HG03060 (cell line): ENCODE results near the gene MPND.

Experiments used
- ATAC-seq: cut with Tn5 transposase; IDR thresholded peaks from one replicate; pipeline ENCODE4 v1.9.1; 2021; ENCODE audit warnings: low read depth, moderate number of reproducible peaks; ENCODE audit not compliant: unreplicated experiment

Gene MPND

DNA sequence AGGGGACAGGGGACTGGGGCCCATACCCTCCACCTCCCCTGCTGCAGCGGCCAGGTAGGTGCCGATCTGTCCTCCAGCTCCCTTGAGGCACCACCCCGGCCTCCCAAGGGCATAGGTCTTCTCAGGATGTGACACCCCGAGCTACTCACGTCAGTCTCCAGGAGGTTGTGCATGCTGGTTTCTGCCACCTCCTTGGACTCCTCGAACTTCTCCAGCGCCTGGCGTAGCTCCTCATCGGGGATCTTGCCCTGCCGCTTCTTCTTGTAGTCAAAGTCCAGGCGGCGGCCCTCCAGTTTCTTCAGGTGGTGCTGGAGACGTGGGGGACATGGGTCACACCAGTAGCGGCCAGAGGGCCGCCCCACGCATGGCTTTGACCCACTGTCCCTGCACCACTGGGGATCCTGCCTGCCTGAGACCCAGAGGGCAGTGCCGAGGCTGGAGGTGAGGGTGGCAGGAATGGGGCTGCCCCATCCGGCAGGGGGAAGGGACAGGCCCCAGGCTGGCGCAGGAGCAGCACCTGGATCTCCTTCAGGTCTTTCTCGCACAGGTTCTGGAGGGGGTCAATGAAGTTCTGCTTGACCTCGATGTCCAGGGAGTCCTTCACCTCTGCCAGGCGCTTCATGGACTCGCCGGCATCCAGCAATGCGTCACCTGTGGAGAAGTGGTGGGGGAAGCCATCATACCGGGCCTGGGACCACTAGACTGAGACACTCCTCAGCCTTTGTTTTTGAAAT, 20.4 kb downstream of the MPND start:
- ATAC-seq, result no peak

DNA sequence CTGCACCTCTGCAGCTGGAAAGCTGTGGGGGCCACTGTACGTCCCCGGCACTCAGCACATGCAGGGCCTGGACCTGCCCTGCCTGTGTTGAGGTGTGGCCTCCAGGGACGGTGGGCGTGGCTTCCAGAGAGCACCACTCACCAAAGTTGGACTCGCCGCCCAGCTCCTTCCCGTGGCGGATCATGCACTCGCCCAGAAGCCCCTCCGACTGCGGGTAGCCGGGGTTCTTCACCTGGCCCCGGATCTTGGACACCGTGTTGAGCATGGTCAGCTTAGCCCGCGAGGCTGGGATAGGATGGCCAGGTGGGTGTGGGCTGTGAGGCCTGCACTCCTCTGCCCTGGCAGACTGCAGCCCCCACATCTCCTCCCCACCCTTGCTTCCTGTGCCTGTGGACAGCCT, 22.0 kb downstream of the MPND start:
- ATAC-seq, result no peak

DNA sequence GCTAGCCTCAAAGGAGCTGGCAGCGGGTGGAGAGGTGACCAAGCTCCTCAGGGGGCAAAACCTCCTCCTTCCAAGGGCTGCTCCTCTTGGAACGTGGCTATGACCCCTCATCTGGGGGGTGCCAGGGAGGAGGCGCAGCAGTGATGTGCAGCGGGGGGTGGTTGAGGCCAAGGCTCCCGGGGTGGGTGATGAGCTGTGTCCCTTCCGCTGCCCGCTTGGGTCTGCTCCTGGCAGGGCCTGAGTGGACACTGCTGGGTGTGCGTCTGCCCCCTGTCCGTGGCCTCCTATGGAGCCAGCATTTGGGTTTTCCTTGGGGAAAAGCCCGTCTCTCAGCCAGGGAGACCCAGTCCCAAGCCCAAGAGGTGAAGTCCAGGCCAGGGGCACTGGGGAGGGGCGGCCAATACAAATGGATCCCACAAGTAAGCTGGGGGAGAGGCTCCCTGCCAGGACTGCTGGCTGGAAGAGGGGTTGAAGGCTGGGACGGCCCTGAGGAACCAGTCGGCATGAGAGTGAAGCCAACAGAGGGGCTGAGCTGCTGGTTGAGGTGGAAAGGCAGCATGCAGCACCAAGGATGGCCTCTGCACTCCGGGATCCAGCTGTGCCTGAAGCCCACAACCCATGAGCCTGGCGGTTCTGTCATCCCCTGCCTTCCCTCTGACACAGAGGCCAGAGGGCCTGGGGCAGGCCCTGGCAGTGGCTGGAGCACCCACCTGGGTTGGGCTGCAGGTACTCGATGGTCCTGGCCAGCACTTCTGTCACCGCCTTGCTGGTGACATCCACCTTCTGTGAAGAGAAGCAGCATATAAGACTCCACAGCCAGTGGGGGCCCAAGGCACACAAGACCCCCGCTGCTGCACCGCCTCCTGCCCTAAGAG, 22.7 kb downstream of the MPND start:
- ATAC-seq, result no peak

DNA sequence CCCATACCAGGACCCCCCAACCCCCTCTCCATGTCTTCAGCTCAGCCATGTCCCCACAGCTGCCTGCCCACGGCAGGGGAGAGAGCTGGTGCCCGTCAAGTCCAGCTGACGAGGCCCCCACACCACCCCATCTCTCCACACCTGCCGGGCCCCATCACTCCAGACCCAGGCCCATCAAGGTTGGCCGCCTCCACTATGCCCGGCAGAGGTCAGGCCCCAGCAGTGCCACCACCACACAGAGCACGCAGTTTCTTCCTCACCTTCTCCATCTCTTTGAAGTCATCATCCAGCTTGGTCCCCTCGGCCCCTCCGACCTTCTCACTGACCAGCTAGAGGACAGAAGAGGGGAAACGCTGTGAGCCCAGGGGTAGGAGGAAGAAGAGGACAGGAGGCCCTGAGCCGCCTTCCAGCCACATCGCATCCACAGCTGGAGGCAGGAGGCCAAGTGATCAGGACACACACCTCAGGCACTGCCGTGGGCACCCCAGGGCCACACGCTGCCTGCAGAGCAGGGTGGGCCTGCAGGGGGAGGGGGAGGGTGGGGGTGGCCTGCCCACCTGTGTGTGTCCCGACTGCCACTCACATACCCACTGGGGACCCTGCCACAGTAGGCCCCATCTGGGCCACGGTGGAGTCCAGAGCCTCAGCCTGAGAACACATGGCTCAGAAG, 23.4 kb downstream of the MPND start:
- ATAC-seq, result no peak

DNA sequence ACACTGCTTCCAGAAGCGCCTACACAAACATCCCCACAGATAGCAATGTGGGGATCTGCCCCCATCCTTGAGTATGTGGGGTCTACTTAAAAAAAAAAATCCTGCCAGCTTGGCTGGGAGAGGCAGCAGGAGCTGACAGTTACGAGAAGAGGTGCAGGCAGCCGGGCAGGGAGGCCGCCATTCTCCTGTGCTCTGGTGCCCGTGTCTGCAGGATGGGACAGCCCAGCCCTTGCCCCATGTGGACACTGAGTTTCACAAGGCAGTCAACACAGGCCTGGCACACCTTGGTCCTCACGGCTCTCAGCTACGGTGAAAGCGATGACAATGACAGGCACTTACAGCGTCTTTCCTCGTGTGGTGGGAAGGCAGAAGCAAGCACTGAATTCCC, 24.0 kb downstream of the MPND start:
- no peak for ATAC-seq

DNA sequence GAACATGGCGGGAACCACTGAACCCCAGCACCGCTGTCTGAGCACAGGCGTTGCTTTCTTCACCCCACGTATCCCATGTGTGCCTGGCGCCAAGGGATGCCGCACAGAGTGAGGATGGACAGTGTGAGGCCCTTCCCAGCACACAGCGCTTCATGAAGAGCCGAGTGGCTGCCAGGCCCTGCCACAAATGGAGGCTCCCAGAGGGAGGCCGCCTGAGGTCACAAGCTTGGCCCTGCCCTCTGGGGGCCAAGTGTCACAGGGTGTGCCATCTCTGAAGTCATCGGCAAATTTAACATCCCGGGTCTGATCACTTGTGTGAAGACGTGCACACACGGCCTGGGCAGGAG, 24.4 kb downstream of the MPND start:
- no peak for ATAC-seq

DNA sequence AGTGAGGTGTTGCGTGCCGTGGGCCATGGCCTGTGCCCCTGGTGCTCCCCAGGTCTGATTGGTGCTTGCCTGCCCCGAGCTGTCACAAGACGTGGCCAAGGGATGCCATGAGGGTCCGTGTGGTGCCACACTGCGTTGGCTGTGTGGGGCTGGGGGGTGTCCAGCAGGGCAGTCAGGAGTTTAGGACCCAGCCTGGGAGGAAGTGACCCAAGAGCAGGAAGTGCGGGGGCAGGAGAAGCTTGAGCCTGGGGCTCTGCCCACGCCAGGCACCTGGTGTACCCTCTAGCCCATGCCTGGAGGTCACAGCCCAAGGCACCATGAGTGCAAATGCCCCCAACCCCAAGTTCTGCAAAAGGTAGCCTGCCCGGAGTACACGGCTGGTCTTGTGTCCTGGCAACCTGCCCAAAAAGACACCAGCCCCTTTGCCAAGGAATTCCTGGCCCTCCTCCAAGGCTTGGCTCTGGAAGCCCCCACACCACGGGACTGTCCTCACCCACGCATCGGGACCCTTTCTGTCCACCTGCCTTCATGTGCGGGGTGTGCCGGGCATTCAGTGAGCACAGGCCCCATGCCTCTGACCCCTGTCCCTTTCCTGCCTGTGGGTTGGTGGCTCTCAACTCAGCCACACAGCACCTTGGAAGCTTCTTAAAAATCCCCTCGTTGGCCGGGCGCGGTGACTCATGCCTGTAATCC, 24.9 kb downstream of the MPND start:
- ATAC-seq, result no peak

DNA sequence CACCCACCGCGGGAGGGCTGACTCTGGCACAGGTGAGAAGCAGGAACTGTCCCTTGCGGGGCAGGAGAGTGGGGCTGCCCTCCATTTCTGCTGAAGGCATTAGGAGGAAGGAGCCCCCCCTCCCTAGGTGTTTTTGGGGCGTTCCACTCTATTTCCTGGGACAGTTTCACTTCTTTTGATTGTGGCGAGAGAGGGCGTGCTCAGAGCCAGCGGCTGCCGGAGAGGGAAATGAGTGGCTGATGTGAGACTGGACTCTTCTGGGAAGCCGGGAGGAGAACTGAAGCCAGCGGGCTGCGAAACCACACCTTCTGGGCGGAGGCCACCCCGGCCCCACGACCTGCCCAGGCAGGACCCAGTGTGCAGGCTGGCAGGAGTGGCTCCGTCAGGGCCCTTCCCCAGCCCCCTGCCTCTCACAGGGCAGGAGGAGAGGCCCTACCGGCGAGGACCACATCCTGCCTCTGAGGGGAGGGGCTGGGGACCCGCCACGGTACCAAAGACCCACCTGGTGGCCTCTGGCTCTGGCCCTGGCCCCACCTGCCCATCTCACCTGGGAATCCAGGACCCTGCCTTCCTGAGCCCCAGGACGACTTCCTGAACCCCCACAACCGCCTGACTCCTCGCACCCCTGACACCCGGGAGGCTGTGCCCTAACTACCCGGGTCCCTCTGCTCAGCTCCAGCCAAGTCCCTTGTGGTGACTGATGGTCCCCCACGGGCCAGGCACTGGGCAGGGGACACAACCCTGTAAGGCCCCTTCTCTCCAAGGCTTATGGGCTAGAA, 25.9 kb downstream of the MPND start:
- ATAC-seq, result peak; percentile 34

DNA sequence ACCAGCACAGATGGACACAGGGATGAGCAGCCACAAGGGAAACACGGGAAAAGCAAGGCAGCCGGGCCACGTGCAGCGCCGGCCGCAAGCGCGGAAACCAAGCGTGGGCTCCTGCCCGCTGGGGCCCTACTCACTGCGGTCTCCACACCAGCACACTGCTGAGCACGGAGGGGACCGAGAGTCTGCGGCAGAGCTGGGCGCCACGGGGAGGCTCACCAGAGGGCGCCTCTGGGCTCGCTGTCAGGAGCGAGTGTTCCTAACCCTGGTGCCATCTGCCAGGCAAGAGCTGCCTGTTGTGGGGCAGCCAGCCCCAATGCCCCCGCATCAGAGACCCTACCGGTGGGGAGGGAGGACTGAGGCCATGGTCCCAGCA, 26.5 kb downstream of the MPND start:
- ATAC-seq, result no peak

DNA sequence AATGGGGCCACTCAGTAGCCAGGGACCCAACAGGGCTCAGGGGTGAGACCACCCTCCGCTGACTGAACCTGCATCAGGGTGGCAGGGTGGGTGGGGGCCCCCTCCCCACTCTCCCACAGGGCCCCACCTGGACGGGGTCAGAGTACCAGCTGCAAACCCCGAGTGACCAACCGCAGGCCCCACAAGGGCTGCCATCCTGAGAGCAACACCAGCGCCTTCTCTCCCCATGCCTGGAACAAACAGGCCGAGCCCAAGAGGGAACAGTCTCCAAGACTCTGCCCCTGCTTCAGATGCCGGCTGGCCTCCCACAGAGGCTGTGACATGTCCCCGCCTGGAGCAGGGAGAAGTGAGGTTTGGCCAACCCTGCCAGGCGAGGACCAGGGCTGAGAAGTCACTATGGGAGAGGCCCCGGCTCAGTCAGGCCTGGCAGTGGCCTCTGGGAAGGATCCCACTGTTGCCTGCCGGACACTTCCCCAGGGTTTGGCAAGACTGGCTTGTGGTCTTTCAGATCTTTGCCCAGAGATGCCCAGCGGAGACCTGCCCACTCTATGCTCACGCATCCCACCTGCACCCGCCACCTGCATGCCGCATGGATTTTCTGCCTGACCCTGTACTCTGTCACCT, 27.2 kb downstream of the MPND start:
- ATAC-seq, result no peak

DNA sequence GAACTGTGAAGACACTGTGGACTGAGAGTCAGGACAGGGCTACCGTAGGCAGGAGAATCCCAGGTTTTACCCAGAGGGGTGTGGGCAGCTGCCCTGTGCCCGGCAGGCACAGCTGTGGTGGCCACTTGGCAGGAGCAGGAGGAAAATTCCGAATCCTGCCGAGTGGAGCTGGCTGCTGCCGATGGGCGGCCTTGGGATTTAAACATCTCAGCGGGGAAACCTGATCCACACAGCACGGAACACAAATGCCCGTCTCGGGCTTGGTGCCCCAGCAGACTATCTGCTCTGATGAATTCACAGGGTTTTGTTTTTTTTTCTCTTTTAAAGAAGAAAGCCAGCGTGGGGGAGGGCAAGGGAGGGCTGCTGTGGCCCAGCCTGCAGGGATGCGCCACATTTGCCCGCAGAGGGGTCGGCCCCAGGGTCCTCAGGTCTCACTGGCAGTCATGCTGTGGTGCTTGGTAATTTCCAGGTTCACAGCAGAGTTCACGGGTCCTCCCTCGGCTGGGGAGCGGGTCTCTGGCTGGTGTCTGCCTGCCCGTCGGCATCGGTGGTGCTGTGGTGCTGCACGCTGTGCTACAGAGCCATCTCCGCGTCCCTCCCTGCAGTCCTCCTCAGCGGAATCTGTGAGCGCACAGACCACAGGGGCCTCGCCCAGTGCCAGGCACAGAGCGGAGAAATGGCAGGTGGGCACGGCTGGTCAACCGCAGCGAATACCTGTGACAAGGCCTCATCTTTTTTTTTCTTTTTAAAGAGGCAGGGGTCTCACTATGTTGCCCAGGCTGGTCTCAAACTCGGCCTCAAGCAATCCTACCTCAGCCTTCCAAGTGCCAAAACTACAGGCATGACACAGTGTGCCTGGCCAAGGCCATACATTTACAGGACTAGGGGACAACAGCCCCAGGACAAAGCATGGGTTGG, 28.1 kb downstream of the MPND start:
- no peak for ATAC-seq

DNA sequence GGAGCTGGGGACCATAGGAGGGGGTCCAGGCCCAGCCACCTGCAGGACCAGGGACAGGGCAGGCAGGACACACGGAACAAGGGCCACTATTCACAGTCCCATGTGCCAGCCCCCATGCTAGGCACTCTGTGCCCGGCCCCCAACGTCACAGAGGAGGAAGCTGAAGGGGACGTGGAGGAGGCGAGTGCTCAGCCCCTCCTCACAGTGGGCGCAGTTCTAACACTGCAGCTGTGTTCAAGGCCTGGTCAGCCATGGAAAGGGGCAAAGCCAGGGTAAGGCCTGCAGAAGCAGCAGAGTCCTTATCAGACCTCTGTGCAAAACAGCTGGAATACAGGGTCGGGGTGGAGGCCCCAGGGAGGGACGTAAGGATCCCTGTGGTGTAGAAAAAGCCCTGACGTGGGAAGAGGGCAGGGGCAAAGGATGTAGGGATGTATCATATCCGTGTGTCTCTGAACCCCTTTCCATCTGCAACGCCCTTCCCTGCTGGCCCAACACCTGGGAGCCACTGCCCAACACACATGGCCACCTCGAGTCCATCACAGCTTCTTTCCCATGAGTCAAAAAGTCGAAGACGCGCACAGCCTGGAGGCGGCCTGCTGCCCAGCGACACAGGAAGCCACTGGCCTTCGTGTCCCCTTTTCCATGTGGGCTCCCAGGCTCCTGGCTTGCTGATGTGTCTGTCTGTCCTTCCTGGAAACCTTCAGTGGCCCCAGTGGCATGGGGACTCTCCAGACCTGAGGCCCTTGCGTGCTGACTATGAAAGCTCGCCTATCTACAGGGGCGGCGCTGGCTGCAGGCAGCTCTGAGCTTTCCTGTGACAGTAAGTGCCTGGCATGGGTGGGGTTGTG, 29.0 kb downstream of the MPND start:
- ATAC-seq, result no peak

DNA sequence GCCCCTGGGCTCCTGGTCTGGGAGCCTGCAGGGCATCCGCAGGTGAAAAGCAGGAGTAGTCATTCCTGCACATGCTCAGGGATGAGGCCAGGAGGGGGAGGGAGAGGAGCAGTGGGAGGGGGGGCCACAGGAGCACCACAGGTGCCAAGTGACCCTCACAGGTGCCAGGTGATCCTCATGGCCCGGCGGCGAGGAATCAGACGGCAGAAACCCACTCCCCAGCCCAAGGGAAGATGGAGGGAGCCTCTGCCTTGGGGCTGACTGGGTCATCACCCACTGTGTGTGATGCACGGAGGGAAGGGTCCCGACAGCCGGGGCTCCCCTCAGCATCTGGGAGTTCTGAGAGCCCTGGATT, 29.6 kb downstream of the MPND start:
- no peak for ATAC-seq

DNA sequence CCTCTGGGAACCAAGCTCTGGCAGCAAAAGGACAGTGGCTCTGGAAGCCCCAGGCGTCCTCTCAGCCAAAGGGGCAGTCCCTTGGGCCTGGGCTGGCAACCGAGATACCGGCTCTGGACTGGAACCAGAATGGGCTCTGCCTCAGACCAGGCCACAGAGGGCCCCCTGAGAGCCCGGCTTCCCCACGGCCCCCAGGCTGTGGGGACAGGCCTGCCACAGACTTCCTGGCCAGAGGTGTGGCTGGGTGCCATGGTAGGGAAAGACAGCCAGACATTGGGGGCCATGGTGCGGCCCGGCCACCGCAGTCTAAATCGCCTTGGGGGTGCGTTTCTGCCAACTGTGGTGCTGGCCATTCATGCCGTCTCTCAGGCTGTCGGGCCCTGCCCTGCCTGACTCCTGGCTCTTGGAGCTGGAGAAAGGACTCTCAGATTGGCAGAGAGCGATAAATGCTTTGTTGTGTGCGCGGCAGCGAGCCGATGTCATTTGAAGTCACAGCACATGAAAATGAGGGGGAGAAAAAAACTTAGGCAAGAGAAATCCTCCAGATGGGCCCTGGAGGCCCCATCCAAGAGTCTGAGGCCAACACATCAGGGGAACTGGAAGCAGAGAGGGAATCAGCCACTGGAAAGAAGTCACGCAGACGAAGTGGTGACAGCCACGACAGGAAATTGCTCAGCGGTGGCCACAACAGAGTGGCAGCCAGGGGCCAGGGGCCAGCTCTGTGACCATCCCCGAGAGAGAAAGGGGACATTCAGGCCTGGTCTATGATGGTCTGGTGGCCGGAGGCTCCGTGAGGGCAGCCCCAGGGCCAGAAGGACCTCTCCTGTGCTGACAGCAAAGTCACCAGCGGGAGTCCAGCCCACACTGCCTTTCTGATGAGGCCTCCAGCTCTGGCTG, 30.5 kb downstream of the MPND start:
- ATAC-seq, result no peak

DNA sequence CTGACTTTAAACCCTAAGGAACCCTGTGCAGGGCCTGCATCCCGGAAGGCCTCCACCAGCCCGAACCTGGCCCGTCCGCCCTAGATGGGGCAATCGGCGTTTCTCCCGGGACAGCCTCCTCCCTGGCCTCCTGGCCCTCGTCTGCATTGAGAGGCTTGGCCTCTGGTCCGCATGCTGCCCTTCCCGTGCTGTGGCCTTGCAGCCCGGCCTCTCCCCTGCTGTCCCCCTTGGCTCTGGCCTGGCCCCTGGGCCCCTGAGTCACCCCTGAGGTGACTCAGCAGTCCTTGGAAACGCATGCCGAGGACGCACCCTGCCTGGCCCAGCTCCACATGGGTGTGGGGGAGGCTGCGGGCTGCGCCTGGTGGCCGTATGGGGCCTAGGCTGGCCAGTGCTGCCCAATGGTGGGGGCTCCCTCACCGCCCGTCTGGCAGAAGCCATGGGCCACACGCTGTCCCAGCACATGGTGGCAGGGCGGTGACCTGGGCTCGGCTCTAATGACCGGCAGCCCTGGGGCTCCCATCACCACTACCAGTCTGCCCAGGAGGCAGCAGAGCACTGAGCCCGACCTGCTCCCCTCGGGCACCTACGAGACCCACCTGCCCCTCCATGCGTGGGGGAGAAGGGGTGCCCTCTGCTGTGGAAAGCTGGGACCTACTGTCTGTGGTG, 31.3 kb downstream of the MPND start:
- ATAC-seq, result no peak
